GM19035 (cell line): ENCODE data around the gene MAPK9.

Experiments
- ATAC-seq: cut with Tn5 transposase; IDR thresholded peaks from one replicate; pipeline ENCODE4 v1.9.1; 2021; ENCODE audit not compliant: unreplicated experiment

MAPK9 gene

DNA sequence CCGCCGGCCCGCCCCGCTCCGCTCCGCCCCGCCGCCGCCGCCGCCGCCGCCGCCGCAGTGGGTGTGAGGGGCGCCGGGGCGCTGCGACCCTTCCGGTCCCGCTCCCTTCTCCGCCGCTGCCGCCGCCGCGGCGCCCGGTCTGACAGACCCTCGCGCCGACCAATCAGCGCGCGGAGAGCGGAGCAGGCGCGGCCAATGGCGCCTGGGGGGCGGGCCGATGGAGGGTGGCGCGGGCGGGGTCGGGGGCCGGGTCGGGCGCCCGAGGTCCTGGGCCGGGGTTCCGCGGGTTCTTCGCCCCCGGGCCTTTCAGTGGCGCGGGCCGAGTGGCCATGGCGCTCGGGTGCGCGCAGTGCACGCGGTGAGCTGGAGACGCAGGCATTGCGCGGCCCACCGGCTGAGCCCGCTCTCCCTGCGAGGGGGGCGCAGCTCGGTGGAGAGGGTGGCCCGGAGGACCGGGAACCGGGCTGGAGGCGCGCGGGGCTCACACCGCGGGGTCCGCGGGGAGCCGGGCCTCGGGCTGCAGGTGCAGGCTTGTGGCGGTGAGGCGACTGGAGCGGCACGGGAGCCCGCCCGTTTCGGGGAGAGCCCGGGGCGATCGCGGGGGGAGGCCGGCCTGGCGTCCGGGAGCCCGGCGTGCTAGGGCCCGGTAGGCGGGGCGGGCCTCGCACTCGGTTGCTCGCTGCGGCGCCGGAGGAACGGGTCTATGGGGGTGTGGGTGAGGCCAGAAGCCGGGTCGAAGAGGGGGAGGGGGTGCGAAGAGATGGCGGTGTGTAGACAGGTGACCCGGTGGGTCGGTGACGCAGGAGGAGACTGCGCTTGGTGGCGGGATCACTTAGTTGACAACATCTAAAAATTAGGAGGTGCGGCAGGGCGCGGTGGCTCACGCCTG lies at the start of gene MAPK9:
Gene MAPK9, minus strand, starts transcription at position 141 of the 889 bp plus-strand sequence. CDS start 11,522 bp downstream, outside the sequence.
- peak; percentile 80 for ATAC-seq

DNA sequence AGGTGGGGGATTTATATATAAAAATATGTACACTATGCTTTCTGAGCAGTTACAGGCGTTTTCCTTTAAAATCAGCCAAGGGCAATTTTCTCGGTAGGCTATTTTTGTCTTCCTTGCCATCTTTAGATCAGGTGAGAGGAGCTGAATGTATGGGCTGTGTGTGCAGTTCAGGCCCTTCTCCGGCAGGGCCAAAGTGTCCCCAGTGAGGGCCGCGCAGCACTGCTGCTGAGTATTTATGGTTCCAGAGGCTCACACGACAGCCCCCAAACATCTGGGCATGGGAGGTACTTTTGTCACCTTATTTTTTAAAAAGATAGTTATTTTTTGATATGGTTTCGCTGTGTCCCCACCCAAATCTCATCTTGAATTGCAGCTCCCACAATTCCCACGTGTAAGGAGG lies 49.7 kb upstream of the MAPK9 start:
- no peak for ATAC-seq

GRCh38 chr5:180340856-180341255 lies 49.0 kb upstream of the MAPK9 start:
- ATAC-seq: no peak

- no peak for ATAC-seq
Measured at GRCh38 chr5:180339583-180340183, 47.8 kb upstream of the MAPK9 start.

GRCh38 chr5:180338001-180338707 lies 46.3 kb upstream of the MAPK9 start:
- no peak for ATAC-seq

GRCh38 chr5:180336234-180337020 lies 44.5 kb upstream of the MAPK9 start:
- ATAC-seq: no peak

GRCh38 chr5:180335614-180336233 lies 43.8 kb upstream of the MAPK9 start:
- ATAC-seq: no peak

GRCh38 chr5:180334751-180335613 lies 43.1 kb upstream of the MAPK9 start:
- no peak for ATAC-seq

GRCh38 chr5:180334176-180334575 lies 42.3 kb upstream of the MAPK9 start:
- ATAC-seq: no peak

DNA sequence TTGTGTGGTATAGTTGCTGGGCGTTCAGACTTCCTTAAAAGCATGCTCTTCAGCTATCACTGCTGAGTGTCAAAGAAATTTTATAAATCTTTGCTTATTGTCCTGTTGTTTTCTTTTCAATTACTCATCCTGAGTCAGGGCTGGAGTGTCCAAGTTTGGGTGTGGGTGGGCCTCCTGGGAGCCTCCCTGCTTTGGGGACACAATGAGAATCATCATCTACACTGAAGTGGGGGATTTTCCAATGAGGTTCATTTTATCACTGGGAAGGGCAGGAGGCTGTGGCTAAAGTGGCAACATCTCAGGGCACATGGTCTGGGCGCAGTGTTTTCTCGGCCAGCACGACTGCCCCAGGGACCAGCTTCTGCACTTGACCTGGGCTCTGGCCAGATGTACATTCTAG lies 41.8 kb upstream of the MAPK9 start:
- ATAC-seq: no peak

- no peak for ATAC-seq
Measured at GRCh38 chr5:180332861-180333260, 41.0 kb upstream of the MAPK9 start.

- ATAC-seq: no peak
Measured at GRCh38 chr5:180332051-180332517, 40.2 kb upstream of the MAPK9 start.

DNA sequence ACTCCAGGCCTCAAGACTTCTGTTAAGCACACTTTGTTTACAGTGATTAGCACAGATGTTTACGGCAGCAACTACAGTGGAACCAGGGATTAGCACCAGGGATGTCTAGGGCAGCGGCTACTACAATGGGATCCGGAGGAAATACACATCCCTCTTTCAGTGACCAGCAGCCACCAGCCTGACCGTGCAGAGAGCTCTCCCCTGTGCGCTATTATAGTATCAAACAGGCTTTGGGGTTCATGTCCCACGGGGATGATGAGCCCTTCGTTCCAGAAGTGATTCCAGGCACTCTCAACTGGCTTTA lies 39.7 kb upstream of the MAPK9 start:
- ATAC-seq: no peak

DNA sequence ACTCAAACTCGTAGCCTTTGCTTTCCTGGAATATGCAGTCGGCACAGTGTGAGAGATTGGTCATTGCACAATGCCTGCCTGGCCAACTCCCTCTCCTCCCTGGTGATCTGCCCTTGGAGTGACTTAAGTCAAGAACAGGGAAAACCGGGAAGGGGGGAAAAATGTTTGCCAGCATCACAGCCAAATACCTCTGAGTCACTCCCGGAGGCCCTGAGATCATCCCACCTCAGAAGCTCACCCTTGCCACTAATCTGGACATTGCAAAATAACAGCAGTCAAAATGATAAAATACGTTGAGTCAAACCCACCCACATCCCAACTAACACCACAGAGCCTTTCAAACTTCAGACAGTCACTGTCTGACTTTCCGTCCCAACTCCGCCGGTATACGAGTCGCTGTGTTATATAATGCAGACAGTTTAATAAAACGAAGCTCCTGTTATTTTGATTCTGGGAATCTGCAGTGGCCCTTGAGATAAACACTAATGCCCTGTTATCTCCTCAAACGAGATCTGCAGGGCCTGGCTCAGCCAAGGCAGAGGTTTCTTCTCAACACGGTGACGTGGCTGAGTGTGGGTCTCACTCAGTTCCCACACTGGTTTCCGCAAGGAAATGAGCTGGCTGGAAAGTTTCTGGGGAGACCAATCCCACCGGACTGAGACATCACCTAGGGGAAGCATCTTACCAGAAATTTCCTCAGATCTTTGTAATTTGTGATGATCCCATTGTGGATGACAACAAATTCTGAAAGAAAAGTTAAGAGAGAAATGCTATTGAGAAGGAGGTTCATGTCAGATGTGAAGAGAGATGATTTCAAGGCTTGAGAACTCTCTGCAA lies 39.1 kb upstream of the MAPK9 start:
- ATAC-seq: no peak

DNA sequence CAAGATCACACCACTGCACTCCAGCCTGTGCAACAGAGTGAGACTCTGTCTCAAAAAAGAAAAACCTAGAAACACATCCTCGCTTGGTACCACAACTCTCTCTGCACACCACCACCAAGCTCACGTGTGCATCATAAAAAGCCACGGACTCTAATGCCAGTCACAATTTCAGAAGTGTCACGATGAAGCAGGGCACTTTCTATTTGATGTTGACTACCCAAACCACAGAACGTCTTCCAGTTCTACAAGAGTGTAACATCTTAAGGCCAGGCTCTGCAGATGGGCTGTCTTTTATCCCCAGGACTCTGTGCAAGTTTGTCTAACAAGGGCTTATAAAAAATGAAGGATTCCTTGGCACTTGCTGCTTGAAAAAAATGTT lies 38.4 kb upstream of the MAPK9 start:
- no peak for ATAC-seq

DNA sequence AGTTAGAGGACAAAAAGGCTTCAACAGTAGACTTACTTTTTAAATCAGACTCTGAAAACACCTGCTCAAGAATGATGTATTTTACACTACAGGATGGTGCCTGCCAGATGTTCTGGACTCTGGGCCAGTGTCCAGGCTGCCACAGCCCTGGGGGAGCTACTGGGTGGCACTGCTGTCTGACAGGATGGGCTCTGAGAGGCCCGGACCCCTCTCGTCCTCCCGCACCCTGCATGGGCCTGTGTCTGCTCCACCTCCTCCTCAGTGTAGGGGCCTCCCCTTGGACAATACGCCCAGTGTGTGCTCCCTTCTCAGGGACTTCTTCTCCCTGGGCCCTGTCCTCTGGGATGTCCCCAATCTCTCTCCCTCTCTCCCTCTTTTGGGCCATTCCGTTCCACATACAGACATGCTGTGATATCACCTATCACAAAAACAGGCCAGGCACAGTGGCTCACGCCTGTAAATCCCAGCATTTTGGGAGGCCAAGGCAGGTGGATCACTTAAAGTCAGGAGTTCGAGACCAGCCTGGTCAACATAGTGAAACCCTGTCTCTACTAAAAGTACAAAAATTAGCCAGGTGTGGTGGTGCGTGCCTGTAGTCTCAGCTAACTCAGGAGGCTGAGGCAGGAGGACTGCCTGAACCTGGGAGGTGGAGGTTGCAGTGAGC lies 37.9 kb upstream of the MAPK9 start:
- no peak for ATAC-seq

- no peak for ATAC-seq
Measured at GRCh38 chr5:180329138-180329435, 37.2 kb upstream of the MAPK9 start.

- ATAC-seq: peak; percentile 81
Measured at GRCh38 chr5:180328296-180329137, 36.6 kb upstream of the MAPK9 start.
